OCI-LY3 (cell line): ENCODE data around the gene A3GALT2.
A peak's percentile ranks its signal among the peaks of the same experiment; 100 is the strongest.

Experiments
- H2AFZ ChIP-seq: fragments of 200-600, 300-600 bp; shearing (Covaris generic); 2 replicates; pipeline ENCODE4 v1.6.0; 2014; ENCODE audit warnings: antibody characterized with exemption, low read depth, low read length
- H3K27ac ChIP-seq: fragments of 200-600, 300-600 bp; sonication (generic); 2 replicates; pipeline ENCODE4 v1.5.1; 2014; ENCODE audit warnings: mild to moderate bottlenecking, low read length, moderate library complexity, mixed read lengths
- H3K27me3 ChIP-seq: fragments of 200-600, 300-600 bp; sonication (generic); 2 replicates; pipeline ENCODE4 v1.6.1; 2014; ENCODE audit warnings: low read depth, low read length, mixed read lengths
- H3K36me3 ChIP-seq: fragments of 200-600, 300-600 bp; sonication (generic); replicated peaks from 2 replicates; pipeline ENCODE3; 2014; ENCODE audit warnings: low read depth, low read length, mixed read lengths
- H3K4me1 ChIP-seq: fragments of 300-600, 200-600 bp; sonication (generic); 2 replicates; pipeline ENCODE4 v1.6.1; 2014; ENCODE audit warnings: low read length, mixed read lengths
- H3K4me2 ChIP-seq: fragments of 200-600, 300-600 bp; sonication (generic); 2 replicates; pipeline ENCODE4 v1.6.1; 2014; ENCODE audit warnings: low read length, mixed read lengths
- H3K4me3 ChIP-seq: fragments of 300-600, 200-600 bp; sonication (generic); 2 replicates; pipeline ENCODE4 v1.5.1; 2014; ENCODE audit warnings: antibody characterized with exemption, mild to moderate bottlenecking, low read length, moderate library complexity
- H3K79me2 ChIP-seq: fragments of 300-600, 200-600 bp; shearing (Covaris generic); 2 replicates; pipeline ENCODE4 v1.6.1; 2014; ENCODE audit warnings: mild to moderate bottlenecking, low read length, mixed read lengths
- H3K9ac ChIP-seq: fragments of 300-600, 200-600 bp; shearing (Covaris generic); 2 replicates; pipeline ENCODE4 v1.6.0; 2014; ENCODE audit warnings: mild to moderate bottlenecking, low read length, moderate library complexity
- H3K9me3 ChIP-seq: fragments of 200-600, 300-600 bp; shearing (Covaris generic); 2 replicates; pipeline ENCODE4 v1.6.1; 2014; ENCODE audit warnings: low read length, mixed read lengths; ENCODE audit not compliant: insufficient read depth
- H4K20me1 ChIP-seq: fragments of 200-600, 300-600 bp; sonication (generic); 2 replicates; pipeline ENCODE4 v1.6.1; 2016; ENCODE audit warnings: low read length, mixed read lengths; ENCODE audit not compliant: insufficient read depth
- CTCF ChIP-seq: fragments of 200-600, 300-600 bp; sonication (generic); IDR thresholded peaks from 2 replicates; pipeline ENCODE4 v1.5.1; 2014; ENCODE audit warnings: antibody characterized with exemption, low read length, low read depth
- EZH2phosphoT487 ChIP-seq: fragments of 200-600 bp; shearing (Covaris generic); IDR thresholded peaks from 2 replicates; pipeline ENCODE4 v1.6.1; 2018; ENCODE audit warnings: antibody characterized with exemption, mixed run types, low read depth

A3GALT2 gene

GRCh38 chr1:33260439-33260838 lies 60.5 kb downstream of the A3GALT2 start:
- H3K27me3 ChIP-seq, result no peaks in the 10 kb centered on the region
- no peaks in the 10 kb centered on the region for H4K20me1 ChIP-seq
- H3K4me2 ChIP-seq, result no peak overlapping the region
- H2AFZ ChIP-seq, result no peak overlapping the region
- H3K9ac ChIP-seq, result no peak overlapping the region
- TF ChIP-seq CTCF (no peak), EZH2phosphoT487 (no peak)
- no peaks in the 10 kb centered on the region for H3K9me3 ChIP-seq
- H3K4me1 ChIP-seq, result peaks cover 14% of the 10 kb centered on the region
- H3K4me3 ChIP-seq, result no peak overlapping the region
- H3K36me3 ChIP-seq, result no peaks in the 10 kb centered on the region
- no peak overlapping the region for H3K27ac ChIP-seq
- H3K79me2 ChIP-seq, result peaks cover 24% of the 10 kb centered on the region

- no peaks in the 10 kb centered on the region for H3K36me3 ChIP-seq
- TF ChIP-seq EZH2phosphoT487, result no peak
- TF ChIP-seq CTCF, result no peak
- H2AFZ ChIP-seq, result no peak overlapping the region
- H3K27ac ChIP-seq, result no peak overlapping the region
- no peak overlapping the region for H3K9ac ChIP-seq
- H3K27me3 ChIP-seq, result no peaks in the 10 kb centered on the region
- H3K79me2 ChIP-seq, result peaks cover 24% of the 10 kb centered on the region
- no peak overlapping the region for H3K4me2 ChIP-seq
- no peaks in the 10 kb centered on the region for H3K9me3 ChIP-seq
- no peak overlapping the region for H3K4me3 ChIP-seq
- no peaks in the 10 kb centered on the region for H4K20me1 ChIP-seq
- peaks cover 18% of the 10 kb centered on the region for H3K4me1 ChIP-seq
Observed at GRCh38 chr1:33259879-33260278, 61.0 kb downstream of the A3GALT2 start.

GRCh38 chr1:33258788-33259274 lies 62.1 kb downstream of the A3GALT2 start:
- Histone ChIP-seq H3K4me3 (no peak overlapping the region), H3K79me2 (peaks cover 24% of the 10 kb centered on the region), H3K27me3 (no peaks in the 10 kb centered on the region), H3K9ac (no peak overlapping the region), H3K4me2 (peak overlapping the region; percentile 86), H4K20me1 (no peaks in the 10 kb centered on the region), H3K9me3 (no peaks in the 10 kb centered on the region), H3K4me1 (peaks cover 19% of the 10 kb centered on the region), H3K36me3 (no peaks in the 10 kb centered on the region), H3K27ac (no peak overlapping the region), H2AFZ (no peak overlapping the region)
- no peak for TF ChIP-seq EZH2phosphoT487
- no peak for TF ChIP-seq CTCF

GRCh38 chr1:33257772-33258712 lies 62.9 kb downstream of the A3GALT2 start:
- no peak overlapping the region for H2AFZ ChIP-seq
- peaks cover 19% of the 10 kb centered on the region for H3K4me1 ChIP-seq
- no peaks in the 10 kb centered on the region for H4K20me1 ChIP-seq
- H3K4me2 ChIP-seq, result peak overlapping the region; percentile 86
- H3K4me3 ChIP-seq, result peak overlapping the region; percentile 95
- peak overlapping the region; percentile 82 for H3K9ac ChIP-seq
- H3K36me3 ChIP-seq, result no peaks in the 10 kb centered on the region
- H3K9me3 ChIP-seq, result no peaks in the 10 kb centered on the region
- H3K27ac ChIP-seq, result no peak overlapping the region
- TF ChIP-seq EZH2phosphoT487 (no peak), CTCF (no peak)
- no peaks in the 10 kb centered on the region for H3K27me3 ChIP-seq
- H3K79me2 ChIP-seq, result peaks cover 24% of the 10 kb centered on the region
